Neural progenitor cell (in vitro differentiated cells): ENCODE measurements around the gene OR6N2.

Experiments used
- CTCF ChIP-seq: fragments of 200-600 bp; sonication (generic); IDR thresholded peaks from 2 replicates; pipeline ENCODE4 v1.5.1; 2017; ENCODE audit warnings: antibody characterized with exemption, mild to moderate bottlenecking
- EZH2 ChIP-seq: fragments of 200-600 bp; sonication (generic); IDR thresholded peaks from 2 replicates; pipeline ENCODE4 v1.6.1; 2017; ENCODE audit warnings: antibody characterized with exemption, mild to moderate bottlenecking, moderate library complexity
- EZH2phosphoT487 ChIP-seq: fragments of 200-600 bp; sonication (generic); IDR thresholded peaks from 2 replicates; pipeline ENCODE4 v1.6.1; 2017; ENCODE audit warnings: antibody characterized with exemption

GRCh38 chr1:158800526-158800925, 19.5 kb upstream of the OR6N2 start:
- TF ChIP-seq CTCF (no peak), EZH2phosphoT487 (no peak), EZH2 (no peak)
